ENCODE measurements around the gene C10orf120. TPM values are rescaled to one million over a fixed set of nuclear protein-coding genes. Genes with fewer than 3 reads are reported as not detected.
A peak's percentile ranks its signal among the peaks of the same experiment; 100 is the strongest.

C10orf120 gene
- total RNA-seq, 4 donors from 2014 or later: not detected

DNA sequence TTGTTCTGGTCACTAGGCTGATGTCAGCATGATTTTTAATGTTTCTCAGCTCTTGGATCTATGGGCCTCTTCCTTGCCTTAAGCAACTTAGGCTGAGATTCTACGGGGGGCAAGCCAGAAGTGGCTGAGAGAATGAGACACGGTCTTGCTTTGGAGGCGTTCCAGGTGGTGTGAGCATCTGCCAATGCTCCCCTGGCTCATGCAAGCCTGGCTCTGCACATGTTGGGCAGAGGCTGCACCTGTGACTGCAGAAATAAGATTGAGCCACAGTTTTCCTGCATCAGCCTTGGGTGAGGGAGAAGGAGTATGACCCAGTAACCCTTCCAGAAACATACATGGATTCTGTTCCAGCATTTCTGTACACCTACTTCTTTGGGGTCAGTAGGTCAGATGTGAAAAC, 41.9 kb downstream of the C10orf120 start:
- no peaks in the 10 kb centered on the region for H3K4me1 ChIP-seq
- H3K4me3 ChIP-seq: no peak overlapping the region
- TF ChIP-seq POLR2A (IDR thresholded peaks at IDR 0.05): no peak
- TF ChIP-seq, protein P1, sequence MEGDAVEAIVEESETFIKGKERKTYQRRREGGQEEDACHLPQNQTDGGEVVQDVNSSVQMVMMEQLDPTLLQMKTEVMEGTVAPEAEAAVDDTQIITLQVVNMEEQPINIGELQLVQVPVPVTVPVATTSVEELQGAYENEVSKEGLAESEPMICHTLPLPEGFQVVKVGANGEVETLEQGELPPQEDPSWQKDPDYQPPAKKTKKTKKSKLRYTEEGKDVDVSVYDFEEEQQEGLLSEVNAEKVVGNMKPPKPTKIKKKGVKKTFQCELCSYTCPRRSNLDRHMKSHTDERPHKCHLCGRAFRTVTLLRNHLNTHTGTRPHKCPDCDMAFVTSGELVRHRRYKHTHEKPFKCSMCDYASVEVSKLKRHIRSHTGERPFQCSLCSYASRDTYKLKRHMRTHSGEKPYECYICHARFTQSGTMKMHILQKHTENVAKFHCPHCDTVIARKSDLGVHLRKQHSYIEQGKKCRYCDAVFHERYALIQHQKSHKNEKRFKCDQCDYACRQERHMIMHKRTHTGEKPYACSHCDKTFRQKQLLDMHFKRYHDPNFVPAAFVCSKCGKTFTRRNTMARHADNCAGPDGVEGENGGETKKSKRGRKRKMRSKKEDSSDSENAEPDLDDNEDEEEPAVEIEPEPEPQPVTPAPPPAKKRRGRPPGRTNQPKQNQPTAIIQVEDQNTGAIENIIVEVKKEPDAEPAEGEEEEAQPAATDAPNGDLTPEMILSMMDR (IDR thresholded peaks at IDR 0.05): no peak
- no peak overlapping the region for H3K27ac ChIP-seq
- no peaks in the 10 kb centered on the region for H3K27me3 ChIP-seq
- H3K36me3 ChIP-seq: no peaks in the 10 kb centered on the region
- peak in 2 of 3 donors; percentile 4 to 28 for DNase-seq
- no peaks in the 10 kb centered on the region for H3K9me3 ChIP-seq

DNA sequence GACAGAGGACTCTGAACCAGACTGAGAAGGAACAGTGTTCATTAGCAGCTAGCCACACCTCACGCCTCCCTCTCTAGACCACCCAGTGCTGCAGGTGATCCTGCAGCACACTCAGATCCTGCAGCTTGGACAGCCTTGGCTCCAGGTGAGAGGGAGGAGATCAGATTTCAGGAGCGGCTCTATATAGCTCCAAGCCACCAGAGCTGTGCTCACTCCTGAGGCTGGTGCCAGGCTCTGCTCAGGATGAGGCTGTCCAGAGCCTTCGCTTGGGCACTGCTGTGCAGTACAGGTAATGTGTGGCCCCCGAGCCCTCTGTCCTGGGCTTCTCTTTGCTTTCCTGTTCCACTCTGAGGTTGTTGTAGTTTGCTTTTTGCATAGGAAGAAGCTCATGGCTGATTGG, 42.4 kb downstream of the C10orf120 start:
- no peaks in the 10 kb centered on the region for H3K27me3 ChIP-seq
- no peaks in the 10 kb centered on the region for H3K9me3 ChIP-seq
- DNase-seq: peak in 2 of 3 donors; percentile 5 to 23
- H3K27ac ChIP-seq: no peak overlapping the region
- no peaks in the 10 kb centered on the region for H3K36me3 ChIP-seq
- no peak overlapping the region for H3K4me3 ChIP-seq
- TF ChIP-seq, protein P1 (IDR thresholded peaks at IDR 0.05): no peak
- no peak for TF ChIP-seq POLR2A (IDR thresholded peaks at IDR 0.05)
- no peaks in the 10 kb centered on the region for H3K4me1 ChIP-seq

DNA sequence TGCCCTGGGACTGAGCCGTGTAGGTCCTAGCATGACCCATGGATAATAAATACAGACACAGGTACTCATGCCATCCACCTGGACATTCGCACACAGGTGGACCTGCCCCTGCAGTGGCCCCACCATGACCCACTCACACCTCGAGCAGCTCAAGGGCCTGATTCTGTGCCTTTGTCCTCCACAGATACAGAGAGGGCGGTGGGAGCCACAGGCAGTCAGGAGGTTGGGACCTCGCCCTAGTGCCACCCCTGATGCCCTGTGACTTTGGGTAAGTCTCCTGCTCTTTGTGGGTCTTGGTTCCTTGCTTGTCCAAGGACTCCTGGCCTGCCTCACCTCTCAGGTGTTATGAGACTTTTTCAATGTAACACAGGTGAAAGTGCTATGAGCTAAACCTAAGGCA, 42.9 kb downstream of the C10orf120 start:
- H3K27me3 ChIP-seq: no peaks in the 10 kb centered on the region
- H3K9me3 ChIP-seq: no peaks in the 10 kb centered on the region
- no peak overlapping the region for H3K27ac ChIP-seq
- H3K36me3 ChIP-seq: no peaks in the 10 kb centered on the region
- no peak overlapping the region for H3K4me3 ChIP-seq
- TF ChIP-seq POLR2A (IDR thresholded peaks at IDR 0.05): no peak
- TF ChIP-seq, protein P1 (IDR thresholded peaks at IDR 0.05): no peak
- no peaks in the 10 kb centered on the region for H3K4me1 ChIP-seq
- peak in 2 of 3 donors; percentile 24 to 34 for DNase-seq

DNA sequence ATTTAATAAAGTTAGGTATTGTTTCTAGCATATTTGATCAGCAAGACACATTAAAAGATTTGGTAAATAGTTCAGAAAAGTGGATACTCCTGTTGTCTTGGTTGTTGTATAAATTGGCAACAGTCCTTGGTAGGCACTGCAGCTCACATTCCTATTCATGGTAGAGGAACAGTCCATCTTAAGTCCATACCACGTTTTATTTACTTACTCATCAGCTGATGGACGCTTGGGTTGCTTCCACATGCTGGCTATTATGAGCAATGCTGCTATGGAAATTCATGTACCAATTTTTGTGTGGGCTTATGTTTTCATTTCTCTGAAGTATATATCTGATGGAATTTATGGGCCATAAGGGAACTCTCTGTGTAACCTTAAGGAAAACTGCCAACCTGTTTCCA, 43.3 kb downstream of the C10orf120 start:
- Histone ChIP-seq H3K27ac (no peak overlapping the region), H3K4me1 (no peaks in the 10 kb centered on the region), H3K9me3 (no peaks in the 10 kb centered on the region), H3K27me3 (no peaks in the 10 kb centered on the region), H3K4me3 (no peak overlapping the region), H3K36me3 (no peaks in the 10 kb centered on the region)
- TF ChIP-seq, protein P1 (IDR thresholded peaks at IDR 0.05): no peak
- TF ChIP-seq POLR2A (IDR thresholded peaks at IDR 0.05): no peak
- DNase-seq: peak in 1 of 3 donors; percentile 1

DNA sequence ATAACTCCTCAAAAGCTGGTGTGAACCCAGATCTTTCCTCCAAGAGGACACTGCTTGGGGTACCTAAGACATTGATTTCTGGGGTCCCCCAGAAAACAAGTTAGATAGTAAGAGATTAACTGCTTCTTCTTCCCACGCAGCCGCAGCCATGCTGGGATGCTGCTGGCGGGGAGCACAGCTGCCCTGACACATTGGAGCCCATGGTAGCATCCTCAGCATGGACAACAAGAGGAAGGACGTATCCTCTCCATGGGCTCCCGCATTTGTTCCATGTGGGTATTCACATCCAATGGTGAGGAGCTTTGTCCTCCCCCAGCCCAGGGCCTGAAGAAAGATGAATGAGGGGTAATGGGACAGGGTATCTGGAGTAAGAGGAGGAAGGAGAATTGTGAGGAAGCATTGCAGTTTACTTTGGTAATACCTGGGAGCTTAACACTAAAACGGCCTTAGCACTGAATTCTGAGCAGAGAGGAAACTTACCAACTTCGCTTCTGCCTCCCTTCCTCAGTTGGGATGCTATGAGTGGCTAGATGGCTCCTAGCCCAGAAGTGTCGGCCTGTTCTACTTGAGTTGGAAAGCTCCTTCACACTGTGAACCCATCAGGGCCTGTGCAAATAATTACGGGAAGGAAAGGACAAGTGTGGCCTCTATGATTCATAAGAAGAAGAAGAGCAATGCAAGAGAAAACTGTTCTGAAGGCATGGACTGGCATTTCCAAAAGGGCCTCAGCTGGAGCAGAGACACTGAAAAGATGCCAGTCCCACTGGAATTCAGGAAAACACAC, 43.9 kb downstream of the C10orf120 start:
- no peak overlapping the region for H3K27ac ChIP-seq
- H3K27me3 ChIP-seq: no peaks in the 10 kb centered on the region
- no peaks in the 10 kb centered on the region for H3K4me1 ChIP-seq
- no peak overlapping the region for H3K4me3 ChIP-seq
- H3K36me3 ChIP-seq: no peaks in the 10 kb centered on the region
- TF ChIP-seq, protein P1 (IDR thresholded peaks at IDR 0.05): no peak
- TF ChIP-seq POLR2A (IDR thresholded peaks at IDR 0.05): no peak
- peak in 2 of 3 donors; percentile 16 to 18 for DNase-seq
- no peaks in the 10 kb centered on the region for H3K9me3 ChIP-seq

Data from Peyer's patch (tissue), 4 donors.